SK-N-MC (cell line): ENCODE results near the gene SMAD6.
"Not testable (repeated sequence)": the region's sequence is repeated elsewhere in the genome, so short reads cannot be mapped to it uniquely, and the experiment has no call there.

ENCODE experiments used
- DNase-seq: peaks from one replicate; pipeline ENCODE4 v3.0.0-alpha.2; 2011; ENCODE audit warnings: low read depth, low spot score
- H3K27ac ChIP-seq: fragments of 200-600 bp; sonication (generic); 2 replicates; pipeline ENCODE4 v1.5.1; 2016; ENCODE audit warnings: mixed run types
- H3K36me3 ChIP-seq: fragments of 200-600 bp; sonication (generic); 2 replicates; pipeline ENCODE4 v1.6.1; 2017; ENCODE audit warnings: antibody characterized with exemption, low read length, mixed read lengths; ENCODE audit not compliant: insufficient read depth
- H3K4me3 ChIP-seq: fragments of 200-600 bp; sonication (generic); 2 replicates; pipeline ENCODE4 v1.5.1; 2016
- H3K9ac ChIP-seq: fragments of 200-600 bp; sonication (generic); 2 replicates; pipeline ENCODE4 v1.8.0; 2017; ENCODE audit warnings: mixed run types, mixed read lengths; ENCODE audit not compliant: insufficient read length
- H3K9me3 ChIP-seq: fragments of 200-600 bp; sonication (generic); 2 replicates; pipeline ENCODE4 v1.6.1; 2017; ENCODE audit warnings: low read depth, mild to moderate bottlenecking, antibody characterized with exemption, low read length, moderate library complexity, mixed read lengths
- EZH2 ChIP-seq: fragments of 200-600 bp; sonication (generic); IDR thresholded peaks from one replicate; pipeline ENCODE4 v1.6.1; 2017; ENCODE audit warnings: antibody characterized with exemption
- FOXP2 ChIP-seq: optimal IDR thresholded peaks from 2 replicates; pipeline ENCODE3; 2011; ENCODE audit warnings: mild to moderate bottlenecking, moderate library complexity; ENCODE audit not compliant: insufficient read depth; ENCODE audit errors: extremely low read length, control extremely low read depth
- POLR2AphosphoS5 ChIP-seq: IDR thresholded peaks from 2 replicates; pipeline ENCODE4 v1.6.1; 2012; ENCODE audit warnings: mild to moderate bottlenecking, low read depth, low read length, borderline replicate concordance

The SMAD6 gene

GRCh38 chr15:66826507-66826906 lies 124.5 kb downstream of the SMAD6 start:
- DNase-seq: no peak
- no peak overlapping the region for H3K27ac ChIP-seq
- no peak overlapping the region for H3K4me3 ChIP-seq
- H3K9ac ChIP-seq: no peak overlapping the region
- no peaks in the 10 kb centered on the region for H3K9me3 ChIP-seq
- no peak for TF ChIP-seq POLR2AphosphoS5
- TF ChIP-seq EZH2: no peak
- no peak for TF ChIP-seq FOXP2
- no peaks in the 10 kb centered on the region for H3K36me3 ChIP-seq

GRCh38 chr15:66827039-66827697 lies 125.1 kb downstream of the SMAD6 start:
- H3K9ac ChIP-seq: no peak overlapping the region
- no peak for DNase-seq
- no peaks in the 10 kb centered on the region for H3K9me3 ChIP-seq
- no peak overlapping the region for H3K4me3 ChIP-seq
- no peaks in the 10 kb centered on the region for H3K36me3 ChIP-seq
- no peak for TF ChIP-seq EZH2
- no peak for TF ChIP-seq FOXP2
- TF ChIP-seq POLR2AphosphoS5: no peak
- H3K27ac ChIP-seq: no peak overlapping the region

GRCh38 chr15:66827698-66828055 lies 125.6 kb downstream of the SMAD6 start:
- Histone ChIP-seq H3K4me3 (no peak overlapping the region), H3K27ac (no peak overlapping the region), H3K36me3 (no peaks in the 10 kb centered on the region), H3K9me3 (no peaks in the 10 kb centered on the region), H3K9ac (no peak overlapping the region)
- DNase-seq: no peak
- no peak for TF ChIP-seq FOXP2
- no peak for TF ChIP-seq EZH2
- no peak for TF ChIP-seq POLR2AphosphoS5

- not testable (repeated sequence) for DNase-seq, H3K4me3 ChIP-seq, H3K27ac ChIP-seq, H3K36me3 ChIP-seq, H3K9me3 ChIP-seq, H3K9ac ChIP-seq
These were observed 126.9 kb downstream of the SMAD6 start for GRCh38 chr15:66828817-66829541.

- Histone ChIP-seq H3K9ac (no peak overlapping the region), H3K36me3 (no peaks in the 10 kb centered on the region), H3K9me3 (no peaks in the 10 kb centered on the region), H3K4me3 (no peak overlapping the region), H3K27ac (no peak overlapping the region)
- DNase-seq: no peak
- TF ChIP-seq FOXP2: no peak
- no peak for TF ChIP-seq EZH2
These were observed 127.6 kb downstream of the SMAD6 start for GRCh38 chr15:66829551-66830121.

- Histone ChIP-seq H3K4me3 (no peak overlapping the region), H3K9ac (no peak overlapping the region), H3K36me3 (no peaks in the 10 kb centered on the region), H3K9me3 (no peaks in the 10 kb centered on the region), H3K27ac (no peak overlapping the region)
- TF ChIP-seq POLR2AphosphoS5 (no peak), FOXP2 (no peak), EZH2 (no peak)
- no peak for DNase-seq
These were observed 128.3 kb downstream of the SMAD6 start for GRCh38 chr15:66830358-66830757.

- Histone ChIP-seq H3K9me3 (no peaks in the 10 kb centered on the region), H3K36me3 (no peaks in the 10 kb centered on the region), H3K9ac (no peak overlapping the region), H3K4me3 (no peak overlapping the region), H3K27ac (no peak overlapping the region)
- TF ChIP-seq EZH2 (no peak), FOXP2 (no peak), POLR2AphosphoS5 (no peak)
- no peak for DNase-seq
These were observed 128.8 kb downstream of the SMAD6 start for GRCh38 chr15:66830823-66831222.

- no peaks in the 10 kb centered on the region for H3K9me3 ChIP-seq
- no peaks in the 10 kb centered on the region for H3K36me3 ChIP-seq
- no peak overlapping the region for H3K27ac ChIP-seq
- no peak overlapping the region for H3K4me3 ChIP-seq
- TF ChIP-seq EZH2 (no peak), POLR2AphosphoS5 (no peak), FOXP2 (no peak)
- DNase-seq: no peak
- no peak overlapping the region for H3K9ac ChIP-seq
These were observed 129.3 kb downstream of the SMAD6 start for GRCh38 chr15:66831289-66831688.
